IMR-90 (cell line): ENCODE results near the gene AHNAK. TPM values are rescaled to one million over a fixed set of nuclear protein-coding genes. Genes with fewer than 3 reads are reported as not detected.

Source experiments
- ATAC-seq: fragments of 200-7000 bp; cut with Tn5 transposase; 2 replicates; pipeline ENCODE4 v1.9.1; 2020; ENCODE audit warnings: low read depth, mild to moderate bottlenecking, moderate library complexity
- BruUV-seq: library from RNA; stranded (reverse); fragments of 400-500 nt; replicated peaks from 2 replicates; lab custom pipeline; 2021; lab: Mats Ljungman, UMichigan
- CTCF ChIA-PET: fragments of 300-600 bp; formaldehyde crosslinking; extraction: SDS; loops from one replicate; lab custom pipeline; 2021; ENCODE audit warnings: antibody characterized with exemption; lab: Yijun Ruan, JAX
- POLR2A ChIA-PET: fragments of 300-600 bp; sonication (Branson Sonifier 250); formaldehyde crosslinking; loops from one replicate; lab custom pipeline; 2022; ENCODE audit warnings: antibody characterized with exemption; ENCODE audit not compliant: unreplicated experiment; lab: Charles Lee
- DNase-seq: peaks from one replicate; pipeline ENCODE4 v3.0.0; 2013
- H2AFZ ChIP-seq: replicated peaks from 2 replicates; pipeline ENCODE3; 2013; ENCODE audit warnings: low read length, mild to moderate bottlenecking; ENCODE audit not compliant: poor library complexity
- H2AK5ac ChIP-seq: 2 replicates; pipeline ENCODE4 v1.6.1; 2013; ENCODE audit warnings: low read depth, low read length, inconsistent platforms
- H2AK9ac ChIP-seq: replicated peaks from 2 replicates; pipeline ENCODE3; 2013; ENCODE audit warnings: mild to moderate bottlenecking, low read depth, low read length, moderate library complexity; ENCODE audit not compliant: poor library complexity
- H2BK120ac ChIP-seq: 2 replicates; pipeline ENCODE4 v1.6.1; 2013; ENCODE audit warnings: low read depth, low read length, inconsistent platforms
- H2BK15ac ChIP-seq: 3 replicates; pipeline ENCODE4 v1.6.1; 2013; ENCODE audit warnings: low read depth, low read length, inconsistent platforms
- H2BK20ac ChIP-seq: 2 replicates; pipeline ENCODE4 v1.6.1; 2013; ENCODE audit warnings: low read depth, mild to moderate bottlenecking, inconsistent platforms, low read length, moderate library complexity
- H2BK5ac ChIP-seq: 2 replicates; pipeline ENCODE4 v1.6.1; 2013; ENCODE audit warnings: mild to moderate bottlenecking, low read depth, low read length, inconsistent platforms; ENCODE audit not compliant: poor library complexity, severe bottlenecking
- H3K14ac ChIP-seq: replicated peaks from 2 replicates; pipeline ENCODE4 v1.6.1; 2013; ENCODE audit warnings: low read depth, low read length, inconsistent platforms
- H3K18ac ChIP-seq: 2 replicates; pipeline ENCODE4 v1.6.1; 2013; ENCODE audit warnings: low read depth, low read length, control low read depth
- H3K23ac ChIP-seq: 2 replicates; pipeline ENCODE4 v1.6.1; 2013; ENCODE audit warnings: low read depth, low read length, inconsistent platforms
- H3K27ac ChIP-seq: 2 replicates; pipeline ENCODE4 v1.5.1; 2013; ENCODE audit warnings: mild to moderate bottlenecking, control low read depth, low read length; ENCODE audit not compliant: insufficient read depth
- H3K27me3 ChIP-seq: 2 replicates; pipeline ENCODE4 v1.6.1; 2013; ENCODE audit warnings: low read length; ENCODE audit not compliant: control insufficient read depth, insufficient read depth
- H3K36me3 ChIP-seq: 2 replicates; pipeline ENCODE4 v1.6.1; 2013; ENCODE audit warnings: low read length, mixed read lengths; ENCODE audit not compliant: control insufficient read depth, insufficient read depth
- H3K4ac ChIP-seq: 2 replicates; pipeline ENCODE4 v1.6.1; 2013; ENCODE audit warnings: low read depth, low read length, inconsistent platforms
- H3K4me1 ChIP-seq: 2 replicates; pipeline ENCODE4 v1.6.1; 2013; ENCODE audit warnings: low read length, mixed read lengths; ENCODE audit not compliant: control insufficient read depth, insufficient read depth
- H3K4me2 ChIP-seq: 2 replicates; pipeline ENCODE4 v1.6.1; 2013; ENCODE audit warnings: low read depth, mild to moderate bottlenecking, control low read depth, low read length, moderate library complexity
- H3K4me3 ChIP-seq: 2 replicates; pipeline ENCODE4 v1.5.1; 2013; ENCODE audit warnings: low read depth, mild to moderate bottlenecking, control low read depth, low read length, moderate library complexity; ENCODE audit not compliant: insufficient read depth
- H3K56ac ChIP-seq: 2 replicates; pipeline ENCODE4 v1.6.1; 2013; ENCODE audit warnings: low read length, inconsistent platforms; ENCODE audit not compliant: insufficient read depth; ENCODE audit errors: extremely low read depth
- H3K79me1 ChIP-seq, 2 experiments: 2 replicates each; pipeline ENCODE4 v1.6.1; 2013; ENCODE audit warnings: low read length in 2 of 2, inconsistent platforms in 1 of 2, low read depth in 1 of 2
- H3K9ac ChIP-seq: 2 replicates; pipeline ENCODE4 v1.6.1; 2013; ENCODE audit warnings: low read depth, low read length, control low read depth
- H3K9me1 ChIP-seq: 2 replicates; pipeline ENCODE4 v1.6.1; 2013; ENCODE audit warnings: low read length, inconsistent platforms; ENCODE audit not compliant: insufficient read depth
- H3K9me3 ChIP-seq: 2 replicates; pipeline ENCODE4 v1.6.1; 2013; ENCODE audit warnings: low read length; ENCODE audit not compliant: control insufficient read depth, insufficient read depth
- H4K20me1 ChIP-seq: 2 replicates; pipeline ENCODE4 v1.6.1; 2013; ENCODE audit warnings: low read length, inconsistent platforms; ENCODE audit not compliant: insufficient read depth
- H4K5ac ChIP-seq: 2 replicates; pipeline ENCODE4 v1.6.1; 2013; ENCODE audit warnings: mild to moderate bottlenecking, low read depth, low read length, control low read depth
- H4K8ac ChIP-seq, 2 experiments: 2 replicates each; pipeline ENCODE4 v1.6.1; 2013; ENCODE audit warnings: low read depth in 2 of 2, low read length in 2 of 2, control low read depth in 1 of 2, inconsistent platforms in 1 of 2
- H4K91ac ChIP-seq: 2 replicates; pipeline ENCODE4 v1.6.1; 2013; ENCODE audit warnings: low read depth, low read length, inconsistent platforms; ENCODE audit not compliant: insufficient read depth
- SMC3 ChIP-seq: fragments of 150-350 bp; IDR thresholded peaks from 2 replicates; pipeline ENCODE4 v1.6.1; 2016; ENCODE audit warnings: low read depth, mild to moderate bottlenecking, antibody characterized with exemption, low read length, moderate library complexity
- USF2 ChIP-seq: fragments of 150-350 bp; IDR thresholded peaks from 2 replicates; pipeline ENCODE4 v1.6.1; 2017; ENCODE audit warnings: mild to moderate bottlenecking, antibody characterized with exemption, low read length, low read depth
- WGBS, 2 experiments: methylation state at CpG; one replicate each; pipeline versions ENCODE4 v1.1.5 to v1.1.7; 2013; ENCODE audit warnings: missing lambda C conversion rate in 2 of 2; ENCODE audit not compliant: insufficient read length in 1 of 2; ENCODE audit errors: extremely low coverage in 2 of 2; 5-methylcytosine and 5-hydroxymethylcytosine counted together
- dilution Hi-C: fragments of 300-500 bp; cut with HindIII; formaldehyde crosslinking; loops from one replicate; pipeline ENCODE4 v1.14.3; 2018; ENCODE audit warnings: low sequenced_read_pairs; ENCODE audit not compliant: unreplicated experiment
- in situ Hi-C: fragments of 300-500 bp; cut with MboI; formaldehyde crosslinking; loops from 3 replicates; pipeline ENCODE4 v1.14.3; 2019; ENCODE audit warnings: low sequenced_read_pairs, inconsistent platforms, mixed read lengths
- intact Hi-C: fragments of 100-400 bp; cut with micrococcal nuclease; formaldehyde crosslinking; loops from 2 replicates; pipeline ENCODE4 v1.10.0; 2022
- polyA plus RNA-seq, 3 experiments: library from polyadenylated mRNA; depleted of rRNA; stranded (reverse); fragments of >200 nt; gene quantifications; 2 replicates each; pipeline ENCODE4 v1.2.3, GENCODE V29; 2012; ENCODE audit warnings: low replicate concordance in 1 of 3
- total RNA-seq: library from RNA; depleted of rRNA; stranded (reverse); fragments of >200 nt; gene quantifications from 2 replicates; pipeline ENCODE4 v1.2.3, GENCODE V29; 2012

AHNAK gene
- total and polyA plus RNA-seq, 2 of the 4 experiments (the other 2 are of a cell fraction): 95.1 to 695 TPM

GRCh38 chr11:62433141-62433903, 113.3 kb downstream of the AHNAK start:
- 0 out of 2 replicates have a peak overlapping the region, but pooled peaks have one; percentile 32 for H4K91ac ChIP-seq
- in situ Hi-C loops: no loop called here

More at GRCh38 chr11:62433141-62433903, 113.3 kb downstream of the AHNAK start:
- Histone ChIP-seq H3K23ac (0 out of 2 replicates have a peak overlapping the region, but pooled peaks have one; percentile 18), H4K5ac (no peak overlapping the region; the same call in 1 of the 2 replicates), H2BK20ac (peak overlapping the region; percentile 56), H3K18ac (no peak overlapping the region), H2BK5ac (peak overlapping the region; percentile 8), H4K8ac (peak overlapping the region in 1 of 2 experiments; percentile 46; a peak in 1 of 4 replicates), H3K56ac (no peak overlapping the region), H3K27me3 (no peaks in the 10 kb centered on the region), H3K4me1 (peaks cover 22% of the 10 kb centered on the region), H2AK9ac (no peak overlapping the region), H3K14ac (peak overlapping the region; percentile 40; the same call in 1 of the 2 replicates), H3K4ac (peak overlapping the region; percentile 26), H2BK15ac (peak overlapping the region; percentile 88; the same call in 1 of the 3 replicates), H4K20me1 (no peaks in the 10 kb centered on the region), H3K36me3 (no peaks in the 10 kb centered on the region), H3K4me3 (no peak overlapping the region), H3K27ac (no peak overlapping the region), H3K79me1 (peaks cover 0 to 24% of the 10 kb centered on the region in 2 experiments; a peak in 2 of 4 replicates), H3K9me1 (peaks cover 24% of the 10 kb centered on the region), H3K9ac (no peak overlapping the region), H2AK5ac (no peak overlapping the region), H3K4me2 (no peak overlapping the region), H2BK120ac (peak overlapping the region; percentile 9), H3K9me3 (no peaks in the 10 kb centered on the region), H2AFZ (peak overlapping the region; percentile 4)
- ATAC-seq: no peak
- no peak for DNase-seq
- intact Hi-C loops: no loop called here
- no peak for TF ChIP-seq SMC3
- TF ChIP-seq USF2: peak; percentile 46
- BruUV-seq: no TSS peak
- 40% methylated on average over 4 of the region's 16 CpGs; no CpG with 5 or more reads in 1 of the 2 experiments for WGBS, 2 experiments
- dilution Hi-C loops: no loop called here
- POLR2A ChIA-PET: no interaction called here
- CTCF ChIA-PET: interaction anchor here (0.6 to 1.5 kb wide), 2 partner anchors 9 to 26 kb away, joined by 4 read pairs; no protein-coding TSS in a partner anchor
